HuH-7 (cell line): ENCODE results near the gene SERPINA6.
"Not testable (repeated sequence)": the region's sequence is repeated elsewhere in the genome, so short reads cannot be mapped to it uniquely, and the experiment has no call there.

Experiments
- DNase-seq: peaks from one replicate; pipeline ENCODE4 v3.0.0; 2011; ENCODE audit warnings: low spot score

The SERPINA6 gene

DNA sequence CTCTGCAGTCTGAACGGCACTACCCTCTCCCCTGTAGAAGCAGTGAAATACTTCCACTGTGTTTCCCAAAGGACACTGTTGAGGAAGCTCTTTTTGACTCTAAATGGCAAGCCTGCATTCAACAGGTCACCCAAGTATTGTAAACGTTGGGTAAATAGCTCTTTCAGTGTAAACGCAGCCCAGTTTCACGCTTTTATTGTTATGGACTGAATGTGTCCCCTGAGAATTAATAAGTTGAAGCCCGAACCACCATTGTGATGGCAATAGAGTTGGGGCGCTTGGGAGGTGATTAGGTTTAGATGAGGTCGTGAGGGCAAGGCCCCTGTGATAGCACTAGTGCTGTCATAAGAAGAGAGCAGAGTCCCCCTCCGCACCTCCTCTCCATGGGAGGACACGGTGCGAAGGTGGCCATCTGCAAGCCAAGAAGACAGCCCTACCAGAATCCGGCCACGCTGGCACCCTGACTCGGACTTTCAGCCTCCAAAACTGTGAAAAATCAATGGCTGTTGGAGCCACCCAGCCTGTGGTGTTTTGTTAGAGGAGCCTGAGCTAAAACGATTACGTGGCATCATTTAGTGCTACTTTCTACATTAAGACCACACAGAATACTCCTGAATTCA lies 31.1 kb downstream of the SERPINA6 start:
- DNase-seq: no peak

GRCh38 chr14:94291159-94291905 lies 31.8 kb downstream of the SERPINA6 start:
- DNase-seq: no peak

- no peak for DNase-seq
These were observed 32.9 kb downstream of the SERPINA6 start for GRCh38 chr14:94290197-94290596.

- DNase-seq: no peak
These were observed 34.3 kb downstream of the SERPINA6 start for GRCh38 chr14:94288610-94289465.

DNA sequence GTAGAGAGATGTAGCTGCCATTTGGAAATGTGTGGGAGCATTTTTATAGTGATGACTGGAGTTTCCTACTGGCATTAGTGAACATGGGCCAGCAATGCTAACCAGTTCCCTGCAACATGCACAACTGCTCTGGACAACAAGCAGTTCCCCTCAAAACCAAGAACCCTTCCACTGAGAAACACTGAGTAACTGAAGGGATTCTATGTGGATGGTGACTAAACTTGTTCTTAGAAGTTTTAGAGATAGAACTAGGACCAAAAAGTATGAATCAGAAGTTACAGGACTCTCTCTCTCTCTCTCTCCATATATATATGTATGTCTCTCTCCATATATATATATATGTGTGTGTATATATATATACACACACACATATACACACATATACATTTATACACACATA lies 38.0 kb downstream of the SERPINA6 start:
- DNase-seq: no peak

DNA sequence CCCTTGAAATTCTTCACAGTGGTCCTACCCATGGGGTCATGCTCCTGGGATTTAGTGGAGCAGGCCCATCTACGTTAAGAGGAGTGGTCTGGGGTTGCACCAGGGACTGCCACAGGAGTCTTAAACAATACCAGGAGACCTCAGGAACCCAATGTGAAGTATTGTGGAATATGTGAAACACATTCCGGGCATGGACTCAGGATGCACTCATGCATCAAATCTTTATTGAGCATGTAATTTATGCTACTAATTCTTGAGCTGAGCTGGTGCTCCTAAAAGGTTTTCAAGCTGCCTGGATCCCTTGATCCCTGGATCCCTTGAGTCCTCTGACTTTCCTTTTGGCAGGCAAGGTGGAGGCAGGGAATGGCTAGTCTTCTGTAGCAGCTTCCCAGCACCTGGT lies 38.9 kb downstream of the SERPINA6 start:
- DNase-seq: no peak

DNA sequence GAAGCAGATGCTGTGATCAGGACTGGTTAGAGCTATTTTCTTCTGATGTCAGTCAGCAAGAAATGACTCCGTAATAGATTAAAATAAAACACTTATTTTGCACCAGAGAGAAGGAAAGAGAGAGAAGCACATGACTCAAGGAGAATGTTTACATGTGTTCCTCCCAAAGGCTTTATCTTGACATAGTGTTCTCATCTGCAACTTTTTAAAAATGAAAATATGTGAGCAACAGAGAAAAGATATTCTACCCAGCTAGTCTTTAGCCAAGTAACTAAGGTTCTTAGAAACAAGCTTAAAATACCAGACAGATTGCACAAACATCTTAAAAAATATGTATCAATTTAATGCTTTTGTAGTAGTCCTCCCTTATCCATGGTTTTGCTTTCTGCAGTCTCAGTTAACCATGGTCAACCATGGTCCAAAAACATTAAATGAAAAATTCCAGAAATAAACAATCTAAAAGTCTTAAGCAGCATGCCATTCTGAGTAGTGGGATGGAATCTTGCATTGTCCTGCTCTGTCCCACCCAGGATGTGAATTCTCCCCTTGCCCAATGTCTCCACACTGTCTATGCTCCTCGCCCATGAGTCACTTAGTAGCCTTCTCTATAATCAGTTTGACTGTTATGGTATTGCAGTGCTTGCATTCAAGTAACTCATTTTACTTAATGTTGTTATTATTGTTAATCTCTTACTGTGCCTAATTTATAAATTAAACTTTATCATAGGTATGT lies 40.0 kb downstream of the SERPINA6 start:
- no peak for DNase-seq

DNA sequence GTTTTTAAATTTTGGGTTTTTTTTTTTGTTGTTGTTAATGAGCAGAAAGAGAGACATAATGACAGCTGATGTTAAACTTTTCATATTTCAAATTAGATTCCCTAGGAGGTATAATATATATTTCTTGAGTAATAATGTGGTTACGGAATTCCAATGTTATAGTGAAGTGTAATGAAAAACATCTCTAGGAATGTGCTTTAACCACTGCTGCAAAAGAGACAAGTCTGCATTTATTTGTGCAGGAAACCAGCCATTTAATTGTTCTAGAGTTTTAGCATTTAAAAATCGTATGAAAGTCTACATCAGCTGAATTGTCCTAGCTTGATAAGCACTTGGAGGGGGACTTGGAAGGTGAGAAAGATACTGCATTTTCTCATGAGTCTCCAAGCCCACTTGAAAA lies 44.4 kb downstream of the SERPINA6 start:
- DNase-seq: no peak

GRCh38 chr14:94276898-94277561 lies 46.1 kb downstream of the SERPINA6 start:
- DNase-seq: peak; percentile 50

DNA sequence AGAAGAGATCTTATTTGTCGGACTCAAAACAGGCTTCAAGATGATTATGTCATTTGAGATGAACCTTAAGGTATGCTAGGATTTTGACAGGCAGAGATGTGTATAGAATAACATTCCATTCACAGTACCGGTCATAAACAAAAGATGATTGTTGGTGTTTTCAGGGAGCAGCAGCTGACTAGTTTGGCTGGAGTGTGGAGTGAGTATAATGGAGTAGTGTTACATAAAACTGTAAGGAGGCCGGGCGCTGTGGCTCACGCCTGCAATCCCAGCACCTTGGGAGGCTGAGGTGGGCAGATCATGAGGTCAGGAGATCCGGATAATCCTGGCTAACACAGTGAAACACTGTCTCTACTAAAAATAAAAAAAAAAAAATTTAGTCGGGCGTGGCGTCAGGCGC lies 54.0 kb downstream of the SERPINA6 start:
- DNase-seq: no peak

GRCh38 chr14:94268582-94268981 lies 54.6 kb downstream of the SERPINA6 start:
- DNase-seq: not testable (repeated sequence)

DNA sequence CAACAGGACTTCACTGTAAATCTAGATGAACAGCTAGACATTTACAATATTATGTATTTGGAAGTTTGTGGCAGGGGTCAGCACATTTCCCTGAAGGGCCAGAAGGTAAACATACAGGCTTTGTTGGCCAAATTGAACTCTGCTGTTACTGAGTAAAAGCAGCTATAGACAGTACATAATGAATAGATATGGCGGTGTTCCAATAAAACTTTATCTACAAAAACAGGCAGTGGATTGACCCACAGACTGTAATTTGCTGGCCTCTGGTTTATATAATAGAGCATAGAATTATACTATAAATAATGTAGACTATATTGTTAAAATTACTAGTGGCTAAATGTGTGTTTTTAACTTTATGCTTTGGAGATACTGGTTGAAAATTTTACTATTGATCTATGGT lies 55.8 kb downstream of the SERPINA6 start:
- DNase-seq: no peak

DNA sequence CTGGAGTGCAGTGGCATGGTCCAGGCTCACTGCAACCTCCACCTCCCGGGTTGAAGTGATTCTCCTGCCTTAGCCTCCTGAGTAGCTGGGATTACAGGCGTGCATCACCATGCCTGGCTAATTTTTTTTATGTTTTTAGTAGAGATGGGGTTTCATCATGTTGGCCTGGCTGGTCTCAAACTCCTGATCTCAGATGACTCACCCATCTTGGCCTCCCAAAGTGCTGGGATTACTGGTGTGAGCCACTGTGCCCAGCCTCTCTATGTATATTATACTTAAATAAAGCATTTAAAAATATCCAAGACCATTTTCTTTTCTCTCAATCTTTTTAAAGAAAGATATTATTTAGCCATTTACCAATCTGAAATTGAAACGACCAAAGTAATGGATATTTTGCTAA lies 58.9 kb downstream of the SERPINA6 start:
- DNase-seq: not testable (repeated sequence)
